Glomerular visceral epithelial cell (primary cell): ENCODE measurements around the gene LRRC4C.

Experiments
- DNase-seq: peaks from one replicate; pipeline ENCODE4 v3.0.0-alpha.2; 2016; ENCODE audit errors: extremely low spot score

The LRRC4C gene

DNA sequence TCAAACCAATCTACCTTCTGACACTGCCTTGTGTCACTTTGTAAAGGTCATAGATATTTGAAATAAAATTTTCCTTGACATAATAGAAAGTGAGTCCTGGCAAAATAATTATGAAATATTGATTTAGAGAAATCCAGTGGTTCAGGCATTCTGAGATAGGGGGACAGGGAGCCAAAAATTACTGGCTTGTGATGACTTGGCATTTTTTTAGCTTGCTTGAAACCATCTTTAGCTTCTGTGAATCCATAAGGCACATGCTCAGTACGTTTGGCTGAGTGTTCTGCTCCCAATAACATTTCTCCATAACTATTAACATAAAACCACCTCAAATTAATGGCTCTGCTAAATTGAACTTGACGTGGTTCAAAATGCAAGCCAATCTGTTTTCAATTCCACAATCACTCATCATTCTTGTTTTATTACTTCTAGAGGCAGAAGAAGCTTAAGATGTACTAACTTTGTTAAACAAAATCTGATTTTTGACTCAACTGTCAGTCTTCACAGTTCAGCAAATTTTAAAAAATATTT lies 209.0 kb downstream of the LRRC4C start:
- DNase-seq: no peak

DNA sequence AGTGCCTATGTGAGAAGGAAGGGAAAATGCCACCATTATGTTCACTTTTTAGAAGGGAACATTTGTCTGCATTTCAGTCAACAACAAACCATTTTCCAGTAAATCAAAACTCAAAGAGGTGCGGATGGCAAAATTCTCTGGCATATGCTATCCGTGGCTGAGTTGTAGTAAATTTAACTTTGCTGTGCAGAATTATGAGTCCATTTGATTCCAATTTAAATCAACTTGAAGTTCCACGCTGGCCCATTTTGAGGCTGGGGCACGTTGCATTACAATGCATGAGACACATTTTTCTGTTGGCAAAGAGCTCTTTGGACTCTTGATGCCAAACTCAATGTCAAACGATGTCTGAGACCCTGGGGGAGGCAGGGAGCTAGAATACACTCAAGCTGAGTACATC lies 211.8 kb downstream of the LRRC4C start:
- DNase-seq: no peak

DNA sequence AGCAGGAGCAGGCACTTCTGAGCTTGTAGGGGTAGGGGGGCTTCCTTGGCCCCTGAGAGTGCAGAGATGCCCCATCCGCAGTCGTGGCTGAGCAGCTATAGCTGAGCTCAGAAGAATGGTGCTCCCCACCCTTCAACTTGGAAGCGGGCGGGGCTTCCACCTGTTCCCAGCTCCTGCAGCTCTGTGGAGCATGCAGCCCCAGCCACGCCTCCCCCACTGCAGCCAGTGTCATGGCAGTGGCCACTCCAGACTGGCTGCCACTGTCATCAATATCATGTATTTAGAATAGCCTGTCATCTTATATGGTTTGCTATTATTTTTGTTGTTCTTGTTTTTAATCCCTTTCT lies 213.1 kb downstream of the LRRC4C start:
- no peak for DNase-seq

DNA sequence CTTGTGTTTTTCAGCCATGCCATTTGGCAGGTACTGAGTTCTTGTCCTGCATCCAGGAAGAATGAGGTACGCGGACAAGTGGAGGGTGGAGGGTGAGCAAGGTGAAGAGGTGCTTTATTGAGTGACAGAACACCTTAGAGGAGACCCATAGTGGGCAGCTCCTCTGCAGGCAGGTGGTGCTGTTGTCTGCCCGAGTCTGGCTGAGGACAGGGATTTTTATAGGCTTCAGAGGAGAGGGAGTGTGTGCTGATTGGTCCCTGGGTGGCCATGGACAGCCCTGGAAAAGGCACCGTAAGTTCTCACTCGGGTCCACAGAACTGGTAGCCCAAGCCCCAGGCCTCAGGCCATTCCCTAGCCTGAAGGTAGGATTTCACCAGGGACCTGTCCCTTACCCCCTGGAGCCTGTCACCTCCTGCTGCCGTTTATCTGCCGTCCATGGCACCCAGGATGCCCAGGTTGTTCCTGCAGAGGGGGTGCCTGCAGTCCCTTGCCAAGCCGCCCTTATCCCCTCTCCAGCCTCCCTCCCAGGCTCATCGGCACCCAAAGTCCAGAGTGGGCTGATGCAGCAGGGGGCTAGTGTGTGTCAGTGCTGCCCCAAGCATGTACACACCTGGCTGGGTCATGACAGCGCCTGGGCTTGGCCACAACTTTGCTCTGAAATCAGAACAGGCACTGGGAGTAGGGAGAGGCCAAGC lies 213.6 kb downstream of the LRRC4C start:
- DNase-seq: no peak

DNA sequence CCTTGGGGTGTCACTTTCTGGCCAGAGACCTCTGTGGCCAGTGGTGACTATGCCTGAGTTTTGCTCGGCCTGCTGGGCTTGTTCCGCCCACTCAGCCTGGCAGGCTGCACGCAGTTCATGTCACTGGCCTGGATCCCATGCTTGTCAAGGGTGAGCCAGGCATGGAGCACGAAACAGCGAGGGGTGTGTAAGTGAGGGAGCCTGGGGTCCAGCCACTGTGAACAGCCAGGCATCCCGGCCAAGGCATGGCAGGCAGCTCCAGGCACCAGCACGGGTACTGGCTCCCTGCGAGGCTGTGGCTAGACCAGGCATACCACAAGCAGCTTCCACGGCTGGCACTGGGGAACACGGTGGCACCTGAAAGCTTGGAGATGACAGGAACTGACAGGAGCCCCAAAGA lies 214.3 kb downstream of the LRRC4C start:
- no peak for DNase-seq

DNA sequence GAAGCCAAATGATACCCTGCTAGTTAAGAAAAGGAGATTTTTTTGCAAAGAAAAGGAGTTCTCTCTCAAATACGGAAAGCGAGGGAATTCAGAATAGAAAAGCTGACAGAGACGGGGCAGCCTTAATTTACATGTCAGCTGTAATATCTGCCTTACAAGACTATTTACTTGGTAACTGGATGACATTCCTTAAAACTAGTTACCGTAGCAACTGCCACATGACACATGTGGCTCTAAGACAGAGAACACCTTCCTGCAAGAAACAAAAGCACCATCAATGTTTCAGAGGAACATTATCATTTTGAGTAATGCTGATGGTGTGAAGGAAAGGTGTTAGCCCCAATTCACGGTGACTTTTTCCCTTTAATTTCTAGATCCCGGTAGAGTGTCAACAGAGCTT lies 222.1 kb downstream of the LRRC4C start:
- no peak for DNase-seq

DNA sequence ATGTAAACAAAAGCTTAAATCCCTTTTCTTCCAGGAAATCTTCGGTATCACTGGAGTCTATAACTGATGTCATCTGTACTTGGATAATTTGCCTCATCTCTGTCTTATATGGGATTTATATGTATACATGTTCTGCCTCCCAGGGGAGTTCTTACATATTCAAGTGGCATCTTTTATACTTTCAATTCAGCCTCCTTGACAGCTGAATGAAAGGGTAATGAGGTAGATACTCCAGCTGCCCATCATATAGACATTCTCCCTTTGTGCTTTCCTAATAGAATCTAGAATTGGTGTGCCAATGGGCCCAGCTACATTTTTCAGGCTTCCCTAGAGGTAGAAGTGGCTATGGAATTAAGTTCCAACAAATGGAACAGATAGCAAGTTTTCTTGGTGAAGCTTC lies 223.8 kb downstream of the LRRC4C start:
- DNase-seq: no peak

DNA sequence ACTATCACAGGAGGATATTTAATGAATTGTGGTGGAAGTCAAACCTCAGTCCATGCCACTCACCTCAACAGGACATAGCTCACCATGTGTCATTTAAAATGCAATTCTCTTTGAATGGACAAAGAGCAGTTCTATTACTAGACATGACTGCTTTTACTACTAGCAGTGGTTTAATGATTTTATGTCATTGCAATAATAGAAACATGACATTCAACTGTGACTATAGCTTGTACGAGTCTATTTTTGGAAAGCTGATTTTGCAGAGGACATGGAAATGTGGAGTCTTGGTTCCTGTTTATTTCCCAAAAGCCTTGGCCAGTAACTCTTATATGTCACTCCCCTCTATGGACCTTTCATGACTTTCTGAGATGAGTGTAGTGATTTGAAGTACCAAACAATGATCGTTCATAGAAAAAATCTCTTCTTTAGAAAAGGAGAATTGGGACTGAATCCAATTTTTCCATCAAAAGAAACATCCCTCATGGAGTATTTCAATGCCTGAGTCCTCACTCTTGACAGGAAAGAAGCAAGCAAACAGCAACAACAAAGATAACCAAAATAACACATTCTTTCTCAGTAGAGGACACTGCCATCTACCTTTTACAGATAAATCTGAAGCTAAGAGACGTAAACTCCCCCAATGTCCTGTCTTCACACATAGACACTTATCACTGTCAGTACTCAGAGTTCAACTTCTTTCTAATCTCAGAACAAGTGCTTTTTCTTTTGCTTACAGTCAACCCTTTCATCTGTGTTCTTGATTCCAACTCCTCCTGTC lies 233.4 kb downstream of the LRRC4C start:
- no peak for DNase-seq

DNA sequence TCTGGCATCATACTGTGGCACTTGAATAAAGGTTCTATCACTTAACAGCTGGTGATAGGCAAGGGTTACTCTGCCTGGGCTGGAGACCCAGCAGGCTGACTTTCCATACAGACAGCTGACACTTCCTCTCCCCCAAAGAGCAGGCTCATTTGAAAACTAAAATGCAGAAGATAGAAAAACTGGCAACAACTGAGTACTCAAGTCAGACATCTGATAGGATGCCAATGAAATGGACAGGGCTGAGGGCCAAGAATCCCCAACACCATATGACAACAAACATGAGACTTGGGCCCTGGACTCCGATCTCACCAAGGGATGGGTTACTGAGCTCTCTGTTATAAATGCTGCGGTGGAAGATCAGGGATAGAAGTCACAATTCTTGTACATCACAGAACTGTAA lies 237.2 kb downstream of the LRRC4C start:
- no peak for DNase-seq

DNA sequence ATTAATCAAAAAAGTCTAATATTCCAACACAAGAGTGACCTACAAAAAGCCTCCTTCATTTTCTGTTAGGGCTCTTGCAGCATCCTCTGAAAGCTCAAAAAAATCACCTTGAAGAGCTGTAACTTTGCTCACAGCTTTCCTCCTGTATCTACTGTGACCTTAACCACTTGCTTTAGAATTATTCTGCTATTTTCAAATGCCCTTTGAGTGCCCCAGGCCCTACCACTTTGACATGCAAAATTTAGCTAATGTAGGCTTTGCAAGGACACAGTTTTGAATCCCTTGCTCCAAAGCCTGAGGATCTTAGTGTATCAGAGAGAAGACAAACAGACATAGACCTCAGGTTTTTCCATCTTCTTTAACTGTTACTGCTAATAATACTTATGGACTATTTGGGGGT lies 253.1 kb downstream of the LRRC4C start:
- no peak for DNase-seq

DNA sequence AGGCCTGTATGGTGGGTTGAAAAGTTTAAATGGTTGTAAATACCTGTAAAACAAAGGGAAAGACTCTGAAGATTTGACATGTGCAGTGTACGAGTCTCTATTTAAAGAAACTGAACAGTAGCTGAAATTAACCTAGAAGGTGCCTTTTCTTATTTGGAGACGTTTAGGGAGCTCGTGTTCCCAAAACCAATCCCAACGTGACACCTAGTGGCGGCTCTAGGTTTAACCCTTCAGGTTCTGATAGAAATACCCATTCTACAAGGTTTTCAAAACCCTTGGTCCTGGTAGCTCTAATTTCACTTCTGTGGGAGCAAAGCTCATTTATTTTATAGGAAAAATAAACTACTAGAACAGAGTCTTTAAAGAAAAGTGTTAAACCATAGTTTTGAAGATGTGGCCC lies 258.3 kb downstream of the LRRC4C start:
- DNase-seq: peak; percentile 62

DNA sequence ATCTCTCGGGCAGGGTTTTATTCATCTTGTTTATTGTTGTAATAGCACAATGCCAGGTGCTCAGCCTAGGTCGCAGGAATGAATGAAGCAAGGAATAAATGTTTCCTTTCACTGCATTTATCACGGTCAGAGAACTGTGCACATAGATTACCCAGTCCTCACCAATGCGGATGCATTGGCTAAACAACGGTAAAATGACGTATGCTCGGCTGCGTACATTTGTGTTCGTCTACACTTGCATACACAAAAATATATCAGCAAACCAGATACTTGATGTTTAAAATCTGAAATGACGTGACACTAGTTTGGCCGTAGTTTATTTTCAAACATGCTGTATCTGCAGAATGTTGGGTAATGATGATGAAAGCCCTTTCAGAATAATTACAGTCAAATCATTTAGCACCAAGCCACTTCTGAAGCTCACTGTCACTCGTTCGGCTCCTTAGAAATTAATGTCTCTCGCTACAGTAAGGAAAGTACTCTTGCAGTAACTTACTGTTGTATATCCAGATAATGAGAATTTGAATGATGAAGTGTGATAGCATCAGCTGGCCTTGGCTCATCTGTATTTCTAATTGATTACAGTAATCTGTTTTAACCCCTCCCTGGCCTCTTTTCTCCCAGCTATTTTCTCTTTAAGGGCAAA lies 268.9 kb downstream of the LRRC4C start:
- DNase-seq: no peak

DNA sequence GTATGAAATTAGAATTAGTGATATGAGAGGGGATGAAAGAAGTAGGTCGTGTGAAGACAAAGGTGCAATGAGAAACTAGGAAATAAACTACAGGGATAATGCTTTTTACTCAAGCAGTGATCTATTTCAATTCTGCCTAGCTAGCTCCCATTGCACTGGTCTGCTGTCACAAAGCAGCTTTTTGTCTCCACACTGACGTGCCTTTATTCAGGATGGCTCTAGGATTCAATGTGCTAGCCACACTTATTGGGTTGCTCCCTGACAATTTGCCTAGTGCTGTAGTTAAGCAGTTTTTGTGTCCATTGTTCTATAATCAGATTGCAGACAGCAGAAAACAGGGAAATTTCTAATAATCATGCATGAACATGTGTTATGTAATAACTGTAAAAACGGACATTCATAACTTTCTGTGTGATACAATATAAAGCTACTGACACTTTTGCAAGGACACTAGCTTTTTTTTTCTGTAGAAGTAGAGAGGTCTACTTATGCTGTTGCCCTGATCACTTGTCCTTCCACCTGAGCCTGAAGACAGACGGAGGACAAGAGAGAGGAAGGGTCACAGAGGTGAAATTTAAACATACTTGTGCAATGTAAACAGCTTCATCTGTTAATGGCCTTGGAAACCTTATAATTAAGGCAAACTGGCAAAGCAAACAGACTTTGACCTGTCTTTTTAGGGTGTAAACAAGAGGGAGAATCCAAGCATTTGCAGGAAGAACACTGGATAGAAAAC lies 269.6 kb downstream of the LRRC4C start:
- DNase-seq: no peak

DNA sequence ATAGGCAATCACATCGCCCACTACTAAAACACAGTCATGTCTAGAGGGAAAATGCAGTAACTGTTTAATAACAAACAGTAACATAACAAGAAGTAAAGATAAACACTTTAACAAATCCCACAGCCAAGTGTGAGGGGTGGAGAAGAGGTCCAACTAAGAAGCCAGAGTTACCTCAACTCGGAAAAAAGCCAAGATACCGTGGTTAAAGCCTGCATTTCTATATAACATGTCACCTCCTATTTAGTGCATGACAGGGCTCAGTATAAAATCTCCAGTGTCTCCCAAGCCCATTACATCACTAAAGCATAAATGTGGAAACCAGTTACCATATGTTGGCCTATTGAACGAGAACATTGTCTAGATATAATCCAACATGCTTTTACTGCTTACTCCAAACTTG lies 281.7 kb downstream of the LRRC4C start:
- peak; percentile 50 for DNase-seq

DNA sequence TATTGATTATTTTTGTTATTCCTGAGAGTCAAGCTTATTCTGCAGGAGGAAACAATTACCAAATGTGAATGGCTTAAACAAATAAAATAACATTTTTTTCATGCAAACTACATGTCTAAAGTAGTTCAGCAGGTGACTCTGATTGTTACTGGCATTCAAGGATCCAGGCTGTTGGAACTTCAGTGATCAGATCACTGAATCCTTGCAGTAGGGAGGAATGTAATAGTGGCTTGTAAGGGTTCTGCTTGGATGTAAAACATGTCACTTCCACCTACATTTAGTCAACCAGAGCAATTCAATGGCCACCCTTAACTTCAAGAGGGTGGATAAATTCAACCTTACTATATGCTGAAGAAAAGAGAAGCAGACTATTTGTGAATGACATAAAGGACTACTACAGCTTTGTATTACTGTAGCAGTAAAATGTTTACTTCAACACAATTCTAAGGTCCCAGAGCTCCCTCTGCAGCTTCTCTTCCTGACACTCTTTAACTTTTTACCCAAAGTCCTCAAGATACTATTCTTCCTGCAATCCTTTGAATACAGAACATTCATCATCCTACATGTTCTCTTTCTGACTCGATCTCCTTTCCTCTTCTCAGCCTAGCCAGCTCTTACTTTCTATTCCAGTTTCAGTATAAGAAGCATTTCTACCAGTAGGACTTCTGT lies 284.0 kb downstream of the LRRC4C start:
- no peak for DNase-seq

DNA sequence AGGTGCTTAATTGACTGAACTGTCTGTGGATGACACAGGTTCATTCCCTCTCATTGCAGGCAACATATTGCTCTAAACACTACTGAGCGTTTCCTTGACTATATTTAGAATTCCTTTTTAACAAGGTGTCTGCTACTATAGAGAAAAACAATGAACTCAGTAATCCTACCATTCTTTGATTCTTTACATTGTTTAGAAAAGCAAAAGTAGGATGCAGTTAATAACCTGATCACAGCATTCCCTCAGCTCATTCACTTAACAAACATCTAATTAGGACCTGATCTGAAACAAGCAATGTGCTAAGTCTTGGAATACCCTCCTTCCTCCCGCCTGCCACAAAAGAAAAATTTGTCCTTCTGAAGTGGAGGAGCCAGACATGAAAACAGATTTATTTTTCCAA lies 313.1 kb downstream of the LRRC4C start:
- DNase-seq: no peak

DNA sequence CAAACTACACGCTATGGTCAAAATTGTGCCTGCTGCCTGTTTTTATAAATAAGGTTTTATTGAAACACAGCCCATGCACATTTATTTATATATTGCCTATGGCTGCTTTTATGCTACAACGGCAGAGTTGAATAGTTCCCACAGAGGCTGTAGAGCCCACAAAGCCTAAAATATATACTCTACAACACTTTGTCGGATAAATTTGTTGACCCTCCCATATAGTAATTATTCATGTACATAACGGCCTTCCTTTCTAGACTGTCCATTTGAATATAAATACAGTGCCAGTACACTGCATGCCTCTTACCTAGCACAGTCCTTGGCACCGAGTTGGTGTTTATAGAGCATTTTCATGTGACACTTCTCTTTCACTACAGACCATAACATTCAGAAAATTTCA lies 314.0 kb downstream of the LRRC4C start:
- no peak for DNase-seq

DNA sequence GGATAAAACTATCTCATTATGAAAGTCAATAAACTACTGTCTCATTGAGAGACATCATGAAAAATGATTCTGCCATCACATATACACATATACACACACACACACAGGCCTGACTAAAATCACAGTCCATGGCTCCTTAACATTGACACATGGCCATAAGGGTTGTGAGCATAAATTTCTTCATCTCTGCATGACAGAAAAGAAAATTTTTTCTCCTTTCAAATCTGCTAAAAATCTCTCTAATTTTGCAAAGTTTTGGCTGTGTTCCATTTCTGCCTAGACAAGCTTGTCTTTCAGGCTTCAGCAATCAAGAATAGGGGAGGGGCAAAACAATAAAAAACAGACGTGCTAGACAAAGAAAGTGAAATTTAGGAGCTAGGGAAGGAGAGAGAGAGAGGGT lies 324.5 kb downstream of the LRRC4C start:
- no peak for DNase-seq

DNA sequence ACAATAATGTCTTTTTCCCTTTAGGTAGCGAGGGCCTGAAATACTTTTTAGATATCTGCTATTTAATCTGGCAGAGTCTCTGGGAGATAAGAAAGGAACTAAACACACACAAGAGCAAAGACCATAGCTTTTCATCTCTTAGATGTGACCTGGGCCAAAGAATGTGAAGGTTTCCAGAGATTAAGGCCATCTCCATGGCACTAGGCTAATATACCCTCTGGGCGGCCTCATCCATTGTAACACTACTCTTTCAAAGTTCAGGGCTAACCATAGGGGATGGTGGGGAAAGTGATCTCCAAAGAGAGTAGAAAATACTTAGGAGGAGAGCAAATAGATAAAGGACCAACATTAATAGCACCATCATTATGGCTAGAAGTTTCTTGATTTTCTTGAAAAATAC lies 326.4 kb downstream of the LRRC4C start:
- no peak for DNase-seq

DNA sequence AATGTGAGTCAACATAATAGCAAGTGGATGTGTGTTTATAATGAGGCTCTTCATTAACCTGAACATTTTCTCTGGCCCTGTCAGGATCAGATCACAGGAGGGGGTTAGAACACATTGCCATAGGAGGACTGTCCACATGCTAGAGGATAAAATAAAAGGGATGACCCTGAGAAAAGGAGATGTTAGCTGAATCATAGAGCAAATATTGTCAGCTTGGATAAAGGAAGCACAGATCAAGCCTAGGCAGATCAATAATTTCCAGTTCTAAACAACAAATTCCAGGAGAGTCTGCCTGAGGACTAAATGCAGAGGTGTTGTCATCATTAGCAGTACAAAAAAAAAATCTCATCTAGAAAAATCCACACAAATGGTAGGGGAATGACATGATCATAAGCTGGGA lies 337.9 kb downstream of the LRRC4C start:
- DNase-seq: no peak

DNA sequence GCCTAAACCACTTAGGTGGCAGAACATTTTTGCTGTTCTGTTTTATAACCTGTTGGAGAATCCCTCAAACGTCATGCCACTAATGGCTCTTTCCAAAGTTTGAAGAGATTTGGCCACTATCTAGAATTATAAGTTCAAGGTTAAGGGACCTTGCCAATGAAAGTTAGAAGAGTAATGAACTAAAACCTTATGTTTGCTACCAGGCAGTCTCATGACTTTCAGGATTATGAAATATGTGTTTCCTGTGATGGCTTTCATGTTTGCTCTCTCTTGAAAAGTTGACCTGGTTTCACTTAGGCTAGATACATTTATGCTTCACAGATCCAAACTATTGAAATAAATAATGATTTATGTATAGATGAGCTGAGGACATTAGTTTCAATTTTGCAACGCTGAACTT lies 340.0 kb downstream of the LRRC4C start:
- DNase-seq: no peak

DNA sequence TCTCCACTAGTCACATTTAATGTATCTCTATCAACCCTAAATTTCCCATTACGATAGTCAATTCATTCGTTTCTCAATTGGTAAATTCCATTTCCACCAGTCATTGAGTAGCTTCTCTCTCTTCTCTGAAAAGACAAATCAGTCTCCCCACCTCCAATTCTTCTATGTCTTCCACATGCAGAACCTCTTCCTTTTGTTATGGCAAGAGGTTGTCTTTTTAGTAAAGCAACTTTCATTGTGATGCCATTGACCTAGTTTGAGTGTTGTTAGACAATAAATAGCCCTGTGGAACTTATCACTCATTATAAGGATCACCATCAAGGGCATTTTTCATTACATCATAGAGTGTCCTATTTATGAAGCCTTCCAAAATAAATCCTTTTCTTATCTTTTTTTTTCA lies 340.9 kb downstream of the LRRC4C start:
- DNase-seq: no peak
